22Rv1 (cell line): Measurements from ENCODE around the gene ETFBKMT.
"Not testable (repeated sequence)": the region's sequence is repeated elsewhere in the genome, so short reads cannot be mapped to it uniquely, and the experiment has no call there.

ENCODE experiments used
- H3K27ac ChIP-seq: fragments of 450-650 bp; 2 replicates; pipeline ENCODE4 v1.5.1; 2017
- ZFX ChIP-seq: fragments of 450-650 bp; IDR thresholded peaks from 2 replicates; pipeline ENCODE4 v1.6.1; 2017; ENCODE audit warnings: antibody characterized with exemption, borderline replicate concordance
- TF ChIP-seq, protein P1 (sequence below): fragments of 450-650 bp; IDR thresholded peaks from 2 replicates; pipeline ENCODE4 v1.5.1; 2017; ENCODE audit warnings: mild to moderate bottlenecking

Gene ETFBKMT

DNA sequence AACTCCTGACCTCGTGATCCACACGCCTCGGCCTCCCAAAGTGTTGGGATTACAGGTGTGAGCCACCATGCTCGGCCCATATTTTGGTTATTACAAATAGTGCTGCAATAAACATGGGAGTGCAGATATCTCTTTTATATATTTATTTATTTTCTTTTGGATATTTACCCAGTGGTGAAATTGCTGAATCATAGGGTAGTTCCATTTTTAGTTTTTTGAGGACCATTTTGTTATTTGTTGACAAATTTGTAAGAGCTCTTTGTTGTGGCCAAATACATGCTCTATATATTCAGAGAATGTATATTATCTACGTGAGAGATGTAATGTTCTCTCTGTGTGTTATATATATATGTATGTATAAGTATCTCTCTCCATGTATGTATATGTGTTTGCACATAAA is 53.4 kb downstream of the ETFBKMT start:
- no peak for TF ChIP-seq ZFX
- TF ChIP-seq, protein P1, sequence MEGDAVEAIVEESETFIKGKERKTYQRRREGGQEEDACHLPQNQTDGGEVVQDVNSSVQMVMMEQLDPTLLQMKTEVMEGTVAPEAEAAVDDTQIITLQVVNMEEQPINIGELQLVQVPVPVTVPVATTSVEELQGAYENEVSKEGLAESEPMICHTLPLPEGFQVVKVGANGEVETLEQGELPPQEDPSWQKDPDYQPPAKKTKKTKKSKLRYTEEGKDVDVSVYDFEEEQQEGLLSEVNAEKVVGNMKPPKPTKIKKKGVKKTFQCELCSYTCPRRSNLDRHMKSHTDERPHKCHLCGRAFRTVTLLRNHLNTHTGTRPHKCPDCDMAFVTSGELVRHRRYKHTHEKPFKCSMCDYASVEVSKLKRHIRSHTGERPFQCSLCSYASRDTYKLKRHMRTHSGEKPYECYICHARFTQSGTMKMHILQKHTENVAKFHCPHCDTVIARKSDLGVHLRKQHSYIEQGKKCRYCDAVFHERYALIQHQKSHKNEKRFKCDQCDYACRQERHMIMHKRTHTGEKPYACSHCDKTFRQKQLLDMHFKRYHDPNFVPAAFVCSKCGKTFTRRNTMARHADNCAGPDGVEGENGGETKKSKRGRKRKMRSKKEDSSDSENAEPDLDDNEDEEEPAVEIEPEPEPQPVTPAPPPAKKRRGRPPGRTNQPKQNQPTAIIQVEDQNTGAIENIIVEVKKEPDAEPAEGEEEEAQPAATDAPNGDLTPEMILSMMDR = no peak
- H3K27ac ChIP-seq = no peak overlapping the region

DNA sequence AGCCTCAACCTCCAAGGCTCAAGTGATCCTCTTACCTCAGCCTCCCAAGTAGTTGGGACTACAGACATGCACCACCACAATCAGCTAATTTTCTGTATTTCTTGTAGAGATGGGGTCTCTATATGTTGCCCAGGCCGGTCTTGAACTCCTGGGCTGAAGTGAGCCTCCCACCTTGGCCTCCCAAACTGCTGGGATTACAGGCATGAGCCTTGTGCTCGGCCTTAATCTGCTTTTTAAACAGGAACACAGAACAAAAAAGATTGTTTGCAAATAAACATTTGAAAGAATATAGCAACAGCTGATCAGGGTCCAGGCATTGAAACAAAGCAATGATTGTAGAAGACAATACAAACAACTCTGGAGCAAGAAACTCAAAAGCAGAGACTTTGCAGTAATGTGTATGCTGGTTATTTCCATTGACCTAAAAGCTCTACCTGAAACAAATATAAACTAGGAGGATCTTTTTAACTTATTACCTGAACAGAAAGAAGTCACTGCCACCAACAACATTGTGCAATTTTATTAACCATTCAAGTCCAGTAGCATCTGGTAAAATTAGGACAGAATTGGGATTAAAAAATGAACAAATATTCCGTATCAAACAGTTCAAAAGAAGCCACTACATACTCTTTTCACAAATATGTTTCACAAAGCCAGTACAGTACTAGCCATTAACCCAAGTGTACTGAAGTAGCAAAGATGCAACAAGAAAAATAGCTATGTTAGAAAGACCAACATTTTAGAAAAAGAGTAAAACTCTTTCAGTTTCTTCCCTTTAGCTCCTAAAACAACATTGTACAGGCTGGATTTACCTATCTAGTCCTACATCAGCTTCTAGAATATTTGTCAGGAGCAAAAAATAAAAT is 55.2 kb downstream of the ETFBKMT start:
- no peak overlapping the region for H3K27ac ChIP-seq
- TF ChIP-seq, protein P1 = no peak
- TF ChIP-seq ZFX = no peak

DNA sequence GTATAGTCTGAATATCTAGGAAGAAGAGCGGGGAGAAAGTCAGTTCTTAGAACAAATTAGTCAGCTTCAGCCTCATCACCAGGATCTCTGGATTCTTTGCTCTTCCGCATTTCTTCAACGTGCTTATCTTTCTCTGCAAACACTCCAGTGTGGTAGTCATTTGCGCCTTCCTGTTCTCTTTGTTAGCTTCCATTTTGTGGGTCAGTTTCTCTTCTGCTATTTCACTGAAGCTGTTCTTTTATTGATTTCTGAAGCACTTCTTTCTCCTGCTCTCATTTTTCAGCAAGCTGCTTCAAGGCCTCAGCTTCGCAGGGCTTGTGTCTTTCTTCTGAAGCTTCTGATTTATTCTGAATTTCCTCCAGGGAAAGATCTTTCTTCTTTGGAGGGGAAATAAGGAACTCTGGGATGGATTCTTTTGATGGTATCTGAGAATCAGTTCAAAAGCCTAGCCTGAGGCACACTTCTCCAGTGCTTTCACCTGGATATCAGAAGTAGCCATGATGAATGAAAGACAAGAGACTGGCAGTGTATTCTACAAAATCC is 55.9 kb downstream of the ETFBKMT start:
- no peak for TF ChIP-seq ZFX
- TF ChIP-seq, protein P1 = no peak
- no peak overlapping the region for H3K27ac ChIP-seq

DNA sequence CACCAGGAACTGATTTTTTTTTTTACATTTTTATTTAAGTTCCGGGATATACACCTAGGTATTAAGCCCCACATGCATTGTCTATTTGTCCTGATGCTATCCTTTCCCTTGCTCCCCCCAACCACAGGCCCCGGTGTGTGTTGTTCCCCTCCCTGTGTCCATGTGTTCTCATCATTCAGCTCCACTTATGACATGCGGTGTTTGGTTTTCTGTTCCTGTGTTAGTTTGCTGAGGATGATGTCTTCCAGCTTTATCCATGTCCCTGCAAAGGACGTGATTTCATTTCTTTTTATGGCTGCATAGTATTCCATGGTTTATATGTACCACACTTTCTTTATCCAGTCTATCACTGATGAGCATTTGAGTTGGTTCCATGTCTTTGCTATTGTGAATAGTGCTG is 57.5 kb downstream of the ETFBKMT start:
- not testable (repeated sequence) for H3K27ac ChIP-seq

DNA sequence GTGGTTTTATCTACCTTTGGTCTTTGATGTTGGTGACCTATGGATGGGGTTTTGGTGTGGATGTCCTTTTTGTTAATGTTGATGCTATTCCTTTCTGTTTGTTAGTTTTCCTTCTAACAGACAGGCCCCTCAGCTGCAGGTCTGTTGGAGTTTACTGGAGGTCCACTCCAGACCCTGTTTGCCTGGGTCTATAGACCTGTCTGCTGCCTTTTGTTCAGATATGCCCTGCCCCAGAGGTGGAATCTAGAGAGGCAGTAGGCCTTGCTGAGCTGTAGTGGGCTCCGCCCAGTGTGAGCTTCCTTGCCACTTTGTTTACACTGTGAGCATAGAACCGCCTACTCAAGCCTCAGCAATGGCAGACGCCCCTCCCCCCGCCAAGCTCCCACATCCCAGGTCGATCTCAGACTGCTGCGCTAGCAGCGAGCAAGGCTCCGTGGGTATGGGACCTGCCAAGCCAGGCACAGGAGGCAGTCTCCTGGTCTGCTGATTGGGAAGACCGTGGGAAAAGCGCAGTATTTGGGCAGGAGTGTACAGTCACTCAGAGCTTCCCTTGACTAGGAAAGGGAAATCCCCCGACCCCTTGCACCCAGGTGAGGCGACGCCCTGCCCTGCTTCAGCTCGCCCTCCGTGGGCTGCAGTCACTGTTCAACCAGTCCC is 59.2 kb downstream of the ETFBKMT start:
- not testable (repeated sequence) for H3K27ac ChIP-seq

DNA sequence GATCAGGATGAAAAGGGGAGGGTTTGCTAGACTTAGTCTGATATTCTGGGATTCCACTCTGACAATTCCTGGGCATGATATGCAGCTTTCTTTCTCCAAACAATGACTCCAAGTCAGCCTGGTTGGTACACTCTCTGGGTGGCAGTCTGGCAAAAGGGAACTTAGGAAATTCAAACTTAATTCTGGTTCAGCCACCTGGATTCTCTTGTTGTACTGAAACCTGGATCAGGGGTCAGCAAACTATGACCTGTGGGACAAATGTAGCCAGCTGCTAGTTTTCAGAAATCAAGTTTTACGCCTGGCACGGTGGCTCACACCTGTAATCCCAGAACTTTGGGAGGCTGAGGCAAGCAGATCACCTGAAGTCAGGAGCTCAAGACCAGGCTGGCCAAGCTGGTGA is 63.1 kb downstream of the ETFBKMT start:
- no peak for TF ChIP-seq ZFX
- TF ChIP-seq, protein P1 = no peak
- no peak overlapping the region for H3K27ac ChIP-seq
